HEK293 (cell line): ENCODE measurements around the gene LENEP.

Experiments
- CTCF ChIA-PET: fragments of 350-600 bp; formaldehyde crosslinking; extraction: SDS; loops from one replicate; lab custom pipeline; 2021; ENCODE audit warnings: antibody characterized with exemption; lab: Yijun Ruan, JAX
- POLR2A ChIA-PET: fragments of 300-600 bp; formaldehyde crosslinking; extraction: SDS; loops from one replicate; lab custom pipeline; 2020; ENCODE audit warnings: antibody characterized with exemption, inconsistent platforms; lab: Yijun Ruan, JAX
- H3K27ac ChIP-seq: fragments of 200-500 bp; sonication (Bioruptor generic); 2 replicates; pipeline ENCODE4 v1.5.1; 2014; ENCODE audit warnings: low read depth, low read length, control low read depth, inconsistent platforms; ENCODE audit errors: extremely low read depth
- H3K36me3 ChIP-seq, 2 experiments: fragments of 200-500 bp in 1 of 2; sonication (Bioruptor generic) in 1 of 2; 1 replicate in 1 of 2; 2 replicates in 1 of 2; pipeline ENCODE4 v1.5.1; 2014 to 2017; ENCODE audit warnings: inconsistent platforms in 2 of 2, low read length in 2 of 2; ENCODE audit not compliant: control insufficient read depth in 2 of 2, insufficient read depth in 1 of 2
- H3K4me1 ChIP-seq: fragments of 200-500 bp; sonication (Bioruptor generic); 2 replicates; pipeline ENCODE4 v1.5.1; 2014; ENCODE audit warnings: mild to moderate bottlenecking, low read length, inconsistent platforms; ENCODE audit not compliant: control insufficient read depth, insufficient read depth
- H3K4me3 ChIP-seq: 2 replicates; pipeline ENCODE4 v1.5.1; 2011; ENCODE audit warnings: low read depth, mild to moderate bottlenecking, control low read depth, low read length, moderate library complexity
- H3K9me3 ChIP-seq: fragments of 200-500 bp; sonication (Bioruptor generic); 2 replicates; pipeline ENCODE4 v1.5.1; 2014; ENCODE audit warnings: low read depth, low read length, inconsistent platforms; ENCODE audit not compliant: control insufficient read depth, insufficient read depth
- BCL11B ChIP-seq: fragments of 450-650 bp; formaldehyde crosslinking; IDR thresholded peaks from 2 replicates; pipeline ENCODE4 v1.5.1; 2016; ENCODE audit warnings: low read depth, missing biosample characterization, missing genetic modification characterization
- GLIS1 ChIP-seq: fragments of 450-650 bp; formaldehyde crosslinking; IDR thresholded peaks from 2 replicates; pipeline ENCODE4 v1.5.1; 2016; ENCODE audit warnings: missing biosample characterization, missing genetic modification characterization
- KLF1 ChIP-seq: fragments of 450-650 bp; formaldehyde crosslinking; IDR thresholded peaks from 2 replicates; pipeline ENCODE4 v1.5.1; 2016; ENCODE audit warnings: missing biosample characterization, missing genetic modification characterization
- ZNF10 ChIP-seq: fragments of 450-650 bp; formaldehyde crosslinking; IDR thresholded peaks from 2 replicates; pipeline ENCODE4 v1.5.1; 2017; ENCODE audit warnings: missing biosample characterization, missing genetic modification characterization
- ZNF175 ChIP-seq: fragments of 450-650 bp; formaldehyde crosslinking; IDR thresholded peaks from 2 replicates; pipeline ENCODE4 v1.5.1; 2016; ENCODE audit warnings: missing biosample characterization, missing genetic modification characterization
- ZNF221 ChIP-seq: fragments of 450-650 bp; formaldehyde crosslinking; IDR thresholded peaks from 2 replicates; pipeline ENCODE4 v1.5.1; 2017; ENCODE audit warnings: missing biosample characterization, missing genetic modification characterization, borderline replicate concordance
- ZNF350 ChIP-seq: fragments of 450-650 bp; formaldehyde crosslinking; IDR thresholded peaks from 2 replicates; pipeline ENCODE4 v1.5.0; 2017; ENCODE audit warnings: missing biosample characterization, mild to moderate bottlenecking, missing genetic modification characterization
- ZNF423 ChIP-seq: fragments of 450-650 bp; formaldehyde crosslinking; IDR thresholded peaks from 2 replicates; pipeline ENCODE4 v1.5.1; 2016; ENCODE audit warnings: missing biosample characterization, missing genetic modification characterization
- ZNF514 ChIP-seq: fragments of 450-650 bp; formaldehyde crosslinking; IDR thresholded peaks from 2 replicates; pipeline ENCODE4 v1.5.1; 2016; ENCODE audit warnings: missing biosample characterization, missing genetic modification characterization
- ZNF596 ChIP-seq: fragments of 450-650 bp; IDR thresholded peaks from 2 replicates; pipeline ENCODE4 v1.5.0; 2018; ENCODE audit warnings: missing biosample characterization, mild to moderate bottlenecking, missing genetic modification characterization, moderate library complexity
- ZNF768 ChIP-seq: fragments of 450-650 bp; formaldehyde crosslinking; IDR thresholded peaks from 2 replicates; pipeline ENCODE4 v1.5.1; 2018; ENCODE audit warnings: missing biosample characterization, mild to moderate bottlenecking, missing genetic modification characterization
- TF ChIP-seq, protein P1 (sequence below): fragments of 450-650 bp; formaldehyde crosslinking; IDR thresholded peaks from 2 replicates; pipeline ENCODE4 v1.5.1; 2017; ENCODE audit warnings: missing biosample characterization, missing genetic modification characterization
- TF ChIP-seq, protein P2 (sequence below): fragments of 450-650 bp; formaldehyde crosslinking; IDR thresholded peaks from 2 replicates; pipeline ENCODE4 v1.5.1; 2016; ENCODE audit warnings: missing biosample characterization, missing genetic modification characterization

Gene LENEP

DNA sequence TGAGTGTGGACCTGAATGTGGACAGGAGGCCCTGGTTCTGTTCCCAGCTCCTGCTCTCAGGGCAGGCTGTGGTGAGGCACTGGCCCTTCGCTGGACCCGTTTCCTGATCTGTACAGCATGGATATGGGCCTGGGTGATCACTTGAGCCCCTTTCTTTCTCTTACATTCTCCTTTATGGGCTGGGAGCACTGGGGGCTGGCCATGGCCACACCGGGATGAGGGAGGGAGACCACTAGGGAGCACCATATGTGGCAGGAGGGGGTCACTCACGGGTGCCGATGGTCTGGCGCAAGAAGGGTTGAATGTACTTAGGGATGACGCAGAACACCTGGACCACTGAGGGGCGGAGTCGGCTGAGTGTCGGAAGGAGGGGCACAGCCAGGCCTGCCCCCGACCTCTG lies 37.5 kb downstream of the LENEP start:
- Histone ChIP-seq H3K4me3 (no peak overlapping the region), H3K36me3 (no peaks in the 10 kb centered on the region), H3K27ac (no peak overlapping the region), H3K9me3 (no peaks in the 10 kb centered on the region), H3K4me1 (no peaks in the 10 kb centered on the region)
- TF ChIP-seq BCL11B (tag by site-specific recombination) = no peak
- no peak for TF ChIP-seq ZNF768 (tag by site-specific recombination)
- TF ChIP-seq, protein P1, sequence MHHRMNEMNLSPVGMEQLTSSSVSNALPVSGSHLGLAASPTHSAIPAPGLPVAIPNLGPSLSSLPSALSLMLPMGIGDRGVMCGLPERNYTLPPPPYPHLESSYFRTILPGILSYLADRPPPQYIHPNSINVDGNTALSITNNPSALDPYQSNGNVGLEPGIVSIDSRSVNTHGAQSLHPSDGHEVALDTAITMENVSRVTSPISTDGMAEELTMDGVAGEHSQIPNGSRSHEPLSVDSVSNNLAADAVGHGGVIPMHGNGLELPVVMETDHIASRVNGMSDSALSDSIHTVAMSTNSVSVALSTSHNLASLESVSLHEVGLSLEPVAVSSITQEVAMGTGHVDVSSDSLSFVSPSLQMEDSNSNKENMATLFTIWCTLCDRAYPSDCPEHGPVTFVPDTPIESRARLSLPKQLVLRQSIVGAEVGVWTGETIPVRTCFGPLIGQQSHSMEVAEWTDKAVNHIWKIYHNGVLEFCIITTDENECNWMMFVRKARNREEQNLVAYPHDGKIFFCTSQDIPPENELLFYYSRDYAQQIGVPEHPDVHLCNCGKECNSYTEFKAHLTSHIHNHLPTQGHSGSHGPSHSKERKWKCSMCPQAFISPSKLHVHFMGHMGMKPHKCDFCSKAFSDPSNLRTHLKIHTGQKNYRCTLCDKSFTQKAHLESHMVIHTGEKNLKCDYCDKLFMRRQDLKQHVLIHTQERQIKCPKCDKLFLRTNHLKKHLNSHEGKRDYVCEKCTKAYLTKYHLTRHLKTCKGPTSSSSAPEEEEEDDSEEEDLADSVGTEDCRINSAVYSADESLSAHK (tag by site-specific recombination) = no peak
- TF ChIP-seq ZNF514 = no peak
- no peak for TF ChIP-seq ZNF221
- no peak for TF ChIP-seq ZNF596 (tag by site-specific recombination)
- TF ChIP-seq ZNF350 (tag by site-specific recombination) = no peak
- CTCF ChIA-PET = interaction anchor here (1.0 to 1.3 kb wide), 2 partner anchors 13 to 14 kb away, joined by 4 to 6 read pairs; no protein-coding TSS in a partner anchor
- POLR2A ChIA-PET = interaction anchor here (1.3 kb wide), 1 partner anchor 13 kb away, joined by 3 read pairs; no protein-coding TSS in a partner anchor

DNA sequence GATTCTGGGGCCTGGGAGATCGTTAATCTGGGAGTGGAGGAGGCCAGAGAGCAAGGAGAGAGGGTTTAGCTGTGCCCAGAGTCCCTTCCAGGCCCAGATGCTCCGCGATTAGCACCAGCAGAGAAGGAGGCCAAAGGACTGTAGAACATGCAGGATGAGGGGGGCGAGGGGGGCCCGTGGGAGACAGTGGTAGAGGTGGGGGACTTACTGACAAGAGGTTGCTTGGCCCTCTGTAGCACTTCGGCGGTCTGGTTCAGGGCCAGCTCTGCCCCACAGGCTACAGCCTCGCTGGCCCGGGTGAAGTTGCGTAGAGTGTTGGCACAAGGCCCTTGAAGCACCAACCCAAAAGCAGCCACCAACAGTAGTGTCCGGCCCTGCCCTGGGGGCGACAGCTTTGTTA lies 39.5 kb downstream of the LENEP start:
- POLR2A ChIA-PET = interaction anchor here (0.8 kb wide), 1 partner anchor 12 kb away, joined by 3 read pairs; no protein-coding TSS in a partner anchor
- Histone ChIP-seq H3K36me3 (no peaks in the 10 kb centered on the region), H3K4me3 (no peak overlapping the region), H3K27ac (no peak overlapping the region), H3K4me1 (no peaks in the 10 kb centered on the region), H3K9me3 (no peaks in the 10 kb centered on the region)
- TF ChIP-seq ZNF423 (tag by site-specific recombination) (no peak), GLIS1 (tag by site-specific recombination) (no peak), KLF1 (tag by site-specific recombination) (no peak), ZNF10 (tag by site-specific recombination) (no peak)
- CTCF ChIA-PET = interaction anchor here (0.7 to 3.0 kb wide), 4 partner anchors 8 to 59 kb away, joined by 3 to 19 read pairs (median 4); no protein-coding TSS in a partner anchor

DNA sequence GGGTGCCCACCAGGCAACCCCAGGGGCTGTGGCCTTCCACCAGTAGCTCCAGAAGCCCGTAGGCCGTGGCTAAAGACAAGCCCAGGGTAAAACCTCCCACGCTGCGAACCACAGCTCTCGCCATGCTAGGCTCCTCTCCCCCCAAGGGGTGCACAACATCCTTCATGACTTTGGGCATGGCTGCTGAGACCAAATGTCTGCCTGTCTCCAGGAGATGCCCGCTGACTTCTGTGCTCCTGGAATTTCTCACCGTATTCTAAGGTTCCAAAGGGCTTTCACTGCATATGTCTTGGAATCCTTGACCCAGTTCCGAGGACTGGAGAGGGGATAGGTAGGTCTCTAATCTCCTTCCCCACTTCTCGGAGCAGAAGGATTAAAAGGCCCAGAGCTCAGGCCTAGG lies 40.1 kb downstream of the LENEP start, which contains the start of the genes DCST1 and DCST2:
DCST1 (plus strand) TSS at position 301 of the 400 bp plus-strand sequence. CDS start 213 bp downstream, outside the sequence.
DCST2 (minus strand) TSS at position 258 of the 400 bp plus-strand sequence; CDS start at position 178, 80 bp downstream.
- no peak within 1 kb of the TSS for H3K4me3 ChIP-seq
- no peak for TF ChIP-seq ZNF175 (tag by site-specific recombination)
- TF ChIP-seq, protein P2, sequence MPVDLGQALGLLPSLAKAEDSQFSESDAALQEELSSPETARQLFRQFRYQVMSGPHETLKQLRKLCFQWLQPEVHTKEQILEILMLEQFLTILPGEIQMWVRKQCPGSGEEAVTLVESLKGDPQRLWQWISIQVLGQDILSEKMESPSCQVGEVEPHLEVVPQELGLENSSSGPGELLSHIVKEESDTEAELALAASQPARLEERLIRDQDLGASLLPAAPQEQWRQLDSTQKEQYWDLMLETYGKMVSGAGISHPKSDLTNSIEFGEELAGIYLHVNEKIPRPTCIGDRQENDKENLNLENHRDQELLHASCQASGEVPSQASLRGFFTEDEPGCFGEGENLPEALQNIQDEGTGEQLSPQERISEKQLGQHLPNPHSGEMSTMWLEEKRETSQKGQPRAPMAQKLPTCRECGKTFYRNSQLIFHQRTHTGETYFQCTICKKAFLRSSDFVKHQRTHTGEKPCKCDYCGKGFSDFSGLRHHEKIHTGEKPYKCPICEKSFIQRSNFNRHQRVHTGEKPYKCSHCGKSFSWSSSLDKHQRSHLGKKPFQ (tag by site-specific recombination) = no peak
- POLR2A ChIA-PET = interaction anchor here (0.8 kb wide), 1 partner anchor 11 kb away, joined by 3 read pairs; no protein-coding TSS in a partner anchor
- H3K9me3 ChIP-seq = no peaks in the 10 kb centered on the region
- CTCF ChIA-PET = interaction anchor here (1.5 to 3.0 kb wide), 2 partner anchors 11 to 16 kb away, joined by 8 to 19 read pairs; no protein-coding TSS in a partner anchor
- no peaks in the 10 kb centered on the region for H3K4me1 ChIP-seq
- no peaks in the 10 kb centered on the region for H3K36me3 ChIP-seq
- no peak within 1 kb of the TSS for H3K27ac ChIP-seq
